ENCODE results near the gene NOP16.

The NOP16 gene

DNA sequence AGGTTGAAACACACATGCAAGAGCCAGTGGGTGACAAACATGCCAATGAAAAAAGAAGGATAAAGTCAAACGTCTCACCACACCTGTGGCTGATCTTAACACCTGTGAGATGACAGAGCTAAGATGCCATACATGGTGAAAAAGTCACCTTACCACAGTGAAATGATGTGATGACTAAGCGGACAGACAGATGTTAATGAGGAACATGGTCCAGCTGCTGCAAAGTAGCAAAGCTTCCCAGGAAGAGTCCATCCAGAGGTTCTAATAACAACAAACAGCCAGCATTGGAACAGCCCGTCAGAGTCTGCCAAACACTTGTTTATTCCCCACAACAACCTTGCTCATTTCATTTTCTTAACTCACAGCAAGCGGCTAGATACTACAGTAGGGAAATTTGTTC, 28.7 kb downstream of the NOP16 start:
- DNase-seq (ENCODE audit: low read depth) = no peak

DNA sequence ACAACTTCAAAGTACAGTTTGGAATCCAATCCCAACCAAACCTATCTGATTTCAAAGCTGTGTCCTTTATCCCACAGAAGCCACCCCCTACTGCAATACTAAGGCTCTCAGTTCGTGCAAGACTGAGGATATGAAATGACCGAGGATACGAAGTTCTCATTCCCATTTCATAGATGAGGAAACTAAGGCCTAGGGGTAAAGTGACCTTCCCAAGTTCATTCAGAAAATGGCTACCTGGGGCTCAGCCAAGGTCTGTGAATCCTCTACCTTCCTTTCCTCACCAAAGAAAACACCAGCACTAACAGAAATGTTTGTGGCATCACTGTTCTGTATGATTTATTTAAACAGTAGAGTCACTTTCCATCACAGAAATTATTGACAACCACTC, 32.2 kb downstream of the NOP16 start:
- no peak for DNase-seq (ENCODE audit: low read depth)

GRCh38 chr5:176355400-176356178, 32.8 kb downstream of the NOP16 start:
- DNase-seq (ENCODE audit: low read depth) = no peak

GRCh38 chr5:176353533-176353932, 34.9 kb downstream of the NOP16 start:
- DNase-seq (ENCODE audit: low read depth) = no peak

DNA sequence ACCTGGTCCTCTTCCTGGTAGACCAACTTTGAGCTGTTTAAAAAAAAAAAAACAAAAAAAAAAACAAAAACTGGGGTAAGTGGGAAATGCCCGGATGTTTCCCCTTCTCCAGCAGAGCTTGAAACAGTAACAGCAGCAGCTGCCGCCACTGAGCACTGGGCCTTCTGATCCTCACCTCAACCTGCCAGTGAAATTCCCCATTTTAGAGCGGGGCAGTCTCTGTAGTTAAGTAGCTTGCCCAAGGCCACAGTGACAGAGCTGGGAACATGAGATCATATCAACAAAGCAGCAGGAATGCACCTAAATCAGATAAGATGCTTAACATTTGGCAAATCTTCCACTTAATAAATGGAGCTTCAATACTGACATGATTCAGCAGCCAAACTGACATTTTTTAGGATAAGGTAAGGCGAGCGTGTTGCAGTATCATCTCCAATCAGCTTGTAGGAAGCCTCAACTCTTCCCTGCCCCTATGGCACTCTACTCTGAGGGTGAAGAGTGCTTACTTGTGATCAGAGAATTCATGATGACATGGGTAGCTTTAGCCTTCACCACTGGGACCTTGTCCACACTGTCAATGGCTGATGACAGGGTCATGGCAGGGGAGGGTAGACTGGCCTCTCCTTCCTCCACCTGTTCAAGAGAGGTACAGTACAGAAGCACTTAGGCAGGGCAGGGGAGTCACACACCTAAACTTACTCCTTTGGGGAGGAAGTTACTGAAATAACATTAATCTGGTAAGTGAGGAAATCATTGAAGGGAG, 36.1 kb downstream of the NOP16 start:
- DNase-seq (ENCODE audit: low read depth) = no peak

- no peak for DNase-seq (ENCODE audit: low read depth)
Measured at GRCh38 chr5:176350416-176350815, 38.0 kb downstream of the NOP16 start.

DNA sequence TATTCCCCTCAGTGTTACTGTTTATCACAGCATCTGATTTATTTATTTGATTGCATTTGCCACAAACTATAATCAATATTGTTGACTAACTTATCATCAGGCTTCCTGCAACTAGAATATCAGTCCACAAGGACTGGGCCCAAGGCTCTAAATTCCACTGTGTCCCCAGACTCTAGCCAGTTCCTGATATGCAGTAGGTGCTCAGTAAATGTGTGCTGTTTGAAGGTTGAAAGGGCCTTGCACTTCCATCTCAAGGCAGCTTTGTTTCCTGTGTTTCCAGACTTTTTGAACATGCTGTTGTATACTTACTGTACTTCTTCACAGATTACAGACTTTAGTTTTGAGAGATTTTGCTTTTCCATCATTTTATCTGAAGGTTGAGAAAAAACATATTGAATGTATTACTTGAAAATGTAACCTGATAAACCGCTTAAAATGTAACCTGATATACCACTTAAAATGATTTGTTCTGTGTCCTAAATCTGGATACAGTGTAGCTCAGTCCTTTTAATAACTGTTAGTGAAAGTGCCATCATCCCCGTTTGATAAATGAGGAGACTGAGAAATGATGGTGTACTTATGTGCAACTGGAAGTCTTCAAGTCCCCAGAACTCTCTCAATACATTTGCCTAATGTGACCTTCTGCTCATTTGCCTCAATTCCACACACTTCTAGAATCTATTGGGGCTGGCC, 45.5 kb downstream of the NOP16 start:
- no peak for DNase-seq (ENCODE audit: low read depth)

DNA sequence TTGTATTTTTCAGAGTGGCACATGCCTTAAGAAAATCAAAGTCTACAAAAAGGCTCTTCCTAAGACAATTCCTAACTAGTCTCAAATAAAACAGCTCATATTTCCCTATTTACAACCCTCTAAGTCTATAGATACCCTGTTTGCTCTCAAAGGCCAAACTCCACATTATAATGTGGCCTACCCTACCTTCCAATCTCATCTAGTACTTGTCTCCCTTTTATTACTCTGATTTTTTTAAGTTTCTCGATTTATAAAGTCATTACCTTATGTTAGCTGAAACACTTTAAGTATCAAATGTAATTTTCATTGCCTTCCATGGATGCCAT, 46.3 kb downstream of the NOP16 start:
- DNase-seq (ENCODE audit: low read depth) = no peak

GRCh38 chr5:176341325-176342157, 46.9 kb downstream of the NOP16 start:
- DNase-seq (ENCODE audit: low read depth) = no peak

- DNase-seq (ENCODE audit: low read depth) = no peak
Measured at GRCh38 chr5:176339304-176339703, 49.1 kb downstream of the NOP16 start.

DNA sequence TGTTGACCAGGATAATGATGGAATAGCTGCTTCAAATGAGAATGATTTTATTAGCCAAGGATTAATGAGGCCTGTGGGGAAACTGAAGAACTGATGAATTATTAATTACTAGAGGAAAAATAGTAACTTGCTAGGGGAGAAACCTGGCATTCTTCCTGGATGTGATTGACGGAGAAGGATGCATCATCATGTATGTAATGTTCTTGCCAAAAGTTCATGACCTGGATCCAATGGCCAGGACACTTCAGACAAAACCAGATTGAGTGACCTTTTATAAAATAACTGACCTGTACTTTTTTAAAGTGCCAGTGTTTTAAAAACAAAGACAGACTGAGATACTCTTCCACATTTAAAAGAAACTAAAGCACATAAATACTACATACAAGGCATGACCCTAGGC, 50.5 kb downstream of the NOP16 start:
- no peak for DNase-seq (ENCODE audit: low read depth)

- DNase-seq (ENCODE audit: low read depth) = no peak
Measured at GRCh38 chr5:176334031-176334770, 54.2 kb downstream of the NOP16 start.
